ENCODE measurements around the gene WNT6. TPM values are rescaled to one million over a fixed set of nuclear protein-coding genes. Genes with fewer than 3 reads are reported as not detected.
A peak's percentile ranks its signal among the peaks of the same experiment; 100 is the strongest.

The WNT6 gene
- total RNA-seq, 1 experiment from 2014 or later = 8.1 TPM

DNA sequence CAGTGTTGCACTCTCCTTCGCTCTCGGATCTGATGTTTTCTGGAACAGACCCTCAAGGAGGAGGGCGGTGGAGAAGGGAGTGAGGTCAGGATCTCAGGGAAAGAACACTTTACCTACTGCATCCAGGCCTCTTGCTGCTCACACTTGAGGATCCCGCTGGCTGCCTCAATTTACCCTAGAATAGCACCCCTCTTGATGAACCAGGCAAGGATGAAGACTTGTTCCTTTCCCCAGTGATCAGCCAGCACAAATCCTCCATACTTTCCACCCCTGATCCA is 35.2 kb downstream of the WNT6 start:
- intact Hi-C loops (cut with micrococcal nuclease; ENCODE audit: unreplicated experiment) (no loop called here), in situ Hi-C loops (cut with HindIII; ENCODE audit: low pct_unique_long_range_greater_than_20kb, low sequenced_read_pairs) (no loop called here)
- no peak for DNase-seq (ENCODE audit: low read depth, low spot score)
- H3K4me1 ChIP-seq (ENCODE audit: control insufficient read depth, insufficient read depth, low read length) = peaks cover 54% of the 10 kb centered on the region
- no peak for ATAC-seq
- peak overlapping the region; percentile 80 for H3K27ac ChIP-seq (ENCODE audit: low read length)
- TF ChIP-seq, protein P1, sequence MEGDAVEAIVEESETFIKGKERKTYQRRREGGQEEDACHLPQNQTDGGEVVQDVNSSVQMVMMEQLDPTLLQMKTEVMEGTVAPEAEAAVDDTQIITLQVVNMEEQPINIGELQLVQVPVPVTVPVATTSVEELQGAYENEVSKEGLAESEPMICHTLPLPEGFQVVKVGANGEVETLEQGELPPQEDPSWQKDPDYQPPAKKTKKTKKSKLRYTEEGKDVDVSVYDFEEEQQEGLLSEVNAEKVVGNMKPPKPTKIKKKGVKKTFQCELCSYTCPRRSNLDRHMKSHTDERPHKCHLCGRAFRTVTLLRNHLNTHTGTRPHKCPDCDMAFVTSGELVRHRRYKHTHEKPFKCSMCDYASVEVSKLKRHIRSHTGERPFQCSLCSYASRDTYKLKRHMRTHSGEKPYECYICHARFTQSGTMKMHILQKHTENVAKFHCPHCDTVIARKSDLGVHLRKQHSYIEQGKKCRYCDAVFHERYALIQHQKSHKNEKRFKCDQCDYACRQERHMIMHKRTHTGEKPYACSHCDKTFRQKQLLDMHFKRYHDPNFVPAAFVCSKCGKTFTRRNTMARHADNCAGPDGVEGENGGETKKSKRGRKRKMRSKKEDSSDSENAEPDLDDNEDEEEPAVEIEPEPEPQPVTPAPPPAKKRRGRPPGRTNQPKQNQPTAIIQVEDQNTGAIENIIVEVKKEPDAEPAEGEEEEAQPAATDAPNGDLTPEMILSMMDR (IDR thresholded peaks at IDR 0.05) = no peak
- TF ChIP-seq POLR2AphosphoS5 (IDR thresholded peaks at IDR 0.05; ENCODE audit: low read depth, low read length) (no peak), SIN3A (IDR thresholded peaks at IDR 0.05; ENCODE audit: borderline replicate concordance, insufficient read depth, low read depth, low read length) (no peak), TCF7L2 (IDR thresholded peaks at IDR 0.05; ENCODE audit: low read depth, low read length) (no peak)
- TF ChIP-seq, protein P2, sequence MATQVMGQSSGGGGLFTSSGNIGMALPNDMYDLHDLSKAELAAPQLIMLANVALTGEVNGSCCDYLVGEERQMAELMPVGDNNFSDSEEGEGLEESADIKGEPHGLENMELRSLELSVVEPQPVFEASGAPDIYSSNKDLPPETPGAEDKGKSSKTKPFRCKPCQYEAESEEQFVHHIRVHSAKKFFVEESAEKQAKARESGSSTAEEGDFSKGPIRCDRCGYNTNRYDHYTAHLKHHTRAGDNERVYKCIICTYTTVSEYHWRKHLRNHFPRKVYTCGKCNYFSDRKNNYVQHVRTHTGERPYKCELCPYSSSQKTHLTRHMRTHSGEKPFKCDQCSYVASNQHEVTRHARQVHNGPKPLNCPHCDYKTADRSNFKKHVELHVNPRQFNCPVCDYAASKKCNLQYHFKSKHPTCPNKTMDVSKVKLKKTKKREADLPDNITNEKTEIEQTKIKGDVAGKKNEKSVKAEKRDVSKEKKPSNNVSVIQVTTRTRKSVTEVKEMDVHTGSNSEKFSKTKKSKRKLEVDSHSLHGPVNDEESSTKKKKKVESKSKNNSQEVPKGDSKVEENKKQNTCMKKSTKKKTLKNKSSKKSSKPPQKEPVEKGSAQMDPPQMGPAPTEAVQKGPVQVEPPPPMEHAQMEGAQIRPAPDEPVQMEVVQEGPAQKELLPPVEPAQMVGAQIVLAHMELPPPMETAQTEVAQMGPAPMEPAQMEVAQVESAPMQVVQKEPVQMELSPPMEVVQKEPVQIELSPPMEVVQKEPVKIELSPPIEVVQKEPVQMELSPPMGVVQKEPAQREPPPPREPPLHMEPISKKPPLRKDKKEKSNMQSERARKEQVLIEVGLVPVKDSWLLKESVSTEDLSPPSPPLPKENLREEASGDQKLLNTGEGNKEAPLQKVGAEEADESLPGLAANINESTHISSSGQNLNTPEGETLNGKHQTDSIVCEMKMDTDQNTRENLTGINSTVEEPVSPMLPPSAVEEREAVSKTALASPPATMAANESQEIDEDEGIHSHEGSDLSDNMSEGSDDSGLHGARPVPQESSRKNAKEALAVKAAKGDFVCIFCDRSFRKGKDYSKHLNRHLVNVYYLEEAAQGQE (IDR thresholded peaks at IDR 0.05; ENCODE audit: insufficient read depth in 1 of 2, low read depth in 2 of 2, low read length in 1 of 2) = no peak
- H3K27me3 ChIP-seq (ENCODE audit: control insufficient read depth, insufficient read depth, low read length) = no peaks in the 10 kb centered on the region
- ChIA-PET CTCF (no interaction called here), POLR2A (no interaction called here)
- no peaks in the 10 kb centered on the region for H3K9me3 ChIP-seq (ENCODE audit: control insufficient read depth, insufficient read depth, low read depth, low read length)
- no TSS peak for BruUV-seq (replicated peaks)
- no peak overlapping the region for H3K4me3 ChIP-seq (ENCODE audit: low read depth in 2 of 2, low read length in 2 of 2)
- H3K36me3 ChIP-seq (ENCODE audit: control insufficient read depth, insufficient read depth, low read length) = no peaks in the 10 kb centered on the region

DNA sequence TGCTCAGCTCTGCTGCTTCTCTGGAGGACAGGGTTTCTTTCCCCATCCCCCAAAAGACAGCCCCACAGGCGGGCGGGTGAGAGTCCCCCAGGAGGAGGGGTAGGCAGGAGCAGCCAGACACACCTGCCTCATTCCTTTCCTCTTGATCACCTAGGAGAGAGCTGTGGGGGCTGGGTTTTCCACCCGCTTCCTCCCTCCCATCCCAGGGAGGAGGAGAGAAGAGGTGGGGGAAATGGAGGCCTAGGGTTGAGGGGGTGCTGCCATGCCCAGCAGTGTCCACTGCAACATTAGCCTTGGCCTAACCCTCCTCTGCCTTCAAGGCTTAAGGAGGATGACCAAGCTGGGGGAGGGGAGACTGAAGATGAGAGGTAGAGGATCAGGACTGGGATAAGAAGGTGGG is 35.7 kb downstream of the WNT6 start:
- no TSS peak for BruUV-seq (replicated peaks)
- no peak for DNase-seq (ENCODE audit: low read depth, low spot score)
- no peaks in the 10 kb centered on the region for H3K27me3 ChIP-seq (ENCODE audit: control insufficient read depth, insufficient read depth, low read length)
- H3K36me3 ChIP-seq (ENCODE audit: control insufficient read depth, insufficient read depth, low read length) = no peaks in the 10 kb centered on the region
- TF ChIP-seq, protein P2 (IDR thresholded peaks at IDR 0.05; ENCODE audit: insufficient read depth in 1 of 2, low read depth in 2 of 2, low read length in 1 of 2) = no peak
- TF ChIP-seq, protein P1 (IDR thresholded peaks at IDR 0.05) = no peak
- TF ChIP-seq TCF7L2 (IDR thresholded peaks at IDR 0.05; ENCODE audit: low read depth, low read length) (no peak), POLR2AphosphoS5 (IDR thresholded peaks at IDR 0.05; ENCODE audit: low read depth, low read length) (no peak), SIN3A (IDR thresholded peaks at IDR 0.05; ENCODE audit: borderline replicate concordance, insufficient read depth, low read depth, low read length) (no peak)
- CTCF ChIA-PET = interaction anchor here (0.6 kb wide), 1 partner anchor 32 kb away, joined by 3 read pairs; no protein-coding TSS in a partner anchor
- ATAC-seq = no peak
- H3K4me3 ChIP-seq (ENCODE audit: low read depth in 2 of 2, low read length in 2 of 2) = no peak overlapping the region
- in situ Hi-C loops (cut with HindIII; ENCODE audit: low pct_unique_long_range_greater_than_20kb, low sequenced_read_pairs) = no loop called here
- H3K4me1 ChIP-seq (ENCODE audit: control insufficient read depth, insufficient read depth, low read length) = peaks cover 54% of the 10 kb centered on the region
- POLR2A ChIA-PET = interaction anchor here (0.6 kb wide), 1 partner anchor 209 kb away, joined by 4 read pairs; no protein-coding TSS in a partner anchor
- peak overlapping the region; percentile 80 for H3K27ac ChIP-seq (ENCODE audit: low read length)
- intact Hi-C loops (cut with micrococcal nuclease; ENCODE audit: unreplicated experiment) = no loop called here
- no peaks in the 10 kb centered on the region for H3K9me3 ChIP-seq (ENCODE audit: control insufficient read depth, insufficient read depth, low read depth, low read length)
